Lung (tissue), 12 donors: ENCODE data around the gene RBM26. TPM values are rescaled to one million over a fixed set of nuclear protein-coding genes. Genes with fewer than 3 reads are reported as not detected.
A peak's percentile ranks its signal among the peaks of the same experiment; 100 is the strongest.

Experiments used
- ATAC-seq: fragments of 200-7000 bp; cut with Tn5 transposase; one replicate; pipeline ENCODE4 v1.9.1; 2020; ENCODE audit warnings: moderate number of reproducible peaks; ENCODE audit not compliant: insufficient read depth, low FRiP score
- DNase-seq, 3 donors: peaks; one replicate each; pipeline ENCODE4 v3.0.0-alpha.2; 2013 to 2017
- H3K27ac ChIP-seq, 2 donors: one replicate each; pipeline ENCODE4 v1.5.1; 2013; ENCODE audit warnings: mild to moderate bottlenecking in 2 of 2, moderate library complexity in 2 of 2, control low read depth in 1 of 2, inconsistent platforms in 1 of 2, low read depth in 1 of 2, low read length in 1 of 2
- H3K27me3 ChIP-seq, 3 donors: one replicate each; pipeline ENCODE4 v1.5.1; 2013; ENCODE audit warnings: low read length in 2 of 3; ENCODE audit not compliant: control insufficient read depth in 3 of 3, insufficient read depth in 3 of 3
- H3K36me3 ChIP-seq, 4 donors: one replicate each; pipeline ENCODE4 v1.5.1; 2013; ENCODE audit warnings: low read length in 4 of 4, mild to moderate bottlenecking in 1 of 4, moderate library complexity in 1 of 4; ENCODE audit not compliant: control insufficient read depth in 4 of 4, insufficient read depth in 4 of 4
- H3K4me1 ChIP-seq, 5 donors: one replicate each; pipeline ENCODE4 v1.5.1; 2013; ENCODE audit warnings: low read length in 5 of 5, mild to moderate bottlenecking in 2 of 5, moderate library complexity in 1 of 5; ENCODE audit not compliant: control insufficient read depth in 5 of 5, insufficient read depth in 5 of 5
- H3K4me3 ChIP-seq: one replicate; pipeline ENCODE4 v1.5.1; 2013; ENCODE audit warnings: mild to moderate bottlenecking, control low read depth, moderate library complexity
- H3K9ac ChIP-seq, 2 donors: one replicate each; pipeline ENCODE4 v1.5.1; 2013; ENCODE audit warnings: low read length in 2 of 2, control low read depth in 1 of 2; ENCODE audit not compliant: insufficient read depth in 1 of 2
- H3K9me3 ChIP-seq, 4 donors: one replicate each; pipeline ENCODE4 v1.5.1; 2013; ENCODE audit warnings: low read length in 3 of 4, mild to moderate bottlenecking in 1 of 4, moderate library complexity in 1 of 4; ENCODE audit not compliant: control insufficient read depth in 4 of 4, insufficient read depth in 3 of 4
- WGBS, 2 donors: extraction: QIAGEN DNeasy Blood & Tissue Kit; methylation state at CpG; one replicate each; pipeline ENCODE4 v1.1.7; 2013; 5-methylcytosine and 5-hydroxymethylcytosine counted together
- polyA plus RNA-seq, 2 donors: library from polyadenylated mRNA; stranded (reverse); fragments of 200-250 nt; gene quantifications; one replicate each; pipeline ENCODE4 v1.2.1, GENCODE V29; 2013
- total RNA-seq, 2 donors: library from RNA; depleted of rRNA in 1 of 2; stranded (reverse); fragments of >200 nt in 1 of 2; gene quantifications; one replicate each; pipeline ENCODE4 v1.2.1, GENCODE V29; 2014 to 2021
- TF ChIP-seq, protein P1 (sequence below): IDR thresholded peaks from 2 replicates; pipeline ENCODE4 v1.5.1; 2012; ENCODE audit warnings: mild to moderate bottlenecking; ENCODE audit errors: control extremely low read depth, extremely low read depth
- donor health status: control.
- donor health status: control.
- donor health status: Bipolar disorder and iron deficiency.
- donor health status: healthy.
- donor health status: DM: yes; HTN: yes; CAD: no.

RBM26 gene
- total and polyA plus RNA-seq, 4 donors = 12.9 to 91.8 (median 32.3) TPM

DNA sequence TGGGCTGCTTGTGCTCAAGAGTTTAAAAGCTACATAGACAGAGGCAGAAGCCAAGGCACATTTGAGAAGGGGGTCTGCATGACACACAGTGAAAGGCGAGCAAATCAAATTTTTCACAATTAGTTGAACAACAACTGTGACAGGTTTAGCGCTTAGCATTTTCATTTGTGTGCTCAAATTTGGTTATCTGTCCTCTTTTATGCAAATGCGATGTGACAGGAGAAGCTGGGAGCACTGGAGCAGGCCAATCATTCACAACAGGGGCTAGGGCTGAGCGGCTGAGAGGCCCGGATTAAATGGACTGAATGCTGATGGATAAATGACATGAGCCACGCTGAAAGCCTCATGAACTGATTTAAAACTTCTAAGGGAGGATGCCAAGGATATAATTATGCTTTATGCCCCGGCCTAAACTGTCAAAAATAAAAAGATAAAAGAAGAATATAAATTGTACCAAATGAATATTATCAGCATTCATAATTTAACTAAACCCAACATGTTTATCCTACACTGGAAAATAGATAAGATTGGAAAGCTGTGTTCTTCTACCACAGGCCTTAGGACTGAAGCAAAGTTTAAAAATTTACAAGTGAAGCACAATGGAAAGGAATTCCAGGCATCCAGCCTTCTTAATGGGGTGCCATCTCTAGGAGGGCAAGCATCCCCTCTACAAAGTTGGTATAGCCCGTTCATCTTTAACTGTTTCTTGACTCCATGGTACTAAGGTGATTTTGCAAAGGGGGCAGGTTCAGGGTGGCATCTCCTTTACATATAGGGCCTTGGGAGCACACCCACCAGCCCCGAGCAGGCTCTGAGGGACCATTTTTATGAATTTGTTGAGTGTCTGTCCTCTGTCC is 117.9 kb downstream of the RBM26 start:
- no peak for DNase-seq
- 77 to 81% methylated on average over 9 of the region's 9 CpGs for WGBS, 2 donors
- no peak overlapping the region for H3K9ac ChIP-seq
- H3K27ac ChIP-seq = no peak overlapping the region
- ATAC-seq = no peak
- no peaks in the 10 kb centered on the region for H3K36me3 ChIP-seq
- no peak overlapping the region for H3K4me3 ChIP-seq
- H3K27me3 ChIP-seq = no peaks in the 10 kb centered on the region
- TF ChIP-seq, protein P1, sequence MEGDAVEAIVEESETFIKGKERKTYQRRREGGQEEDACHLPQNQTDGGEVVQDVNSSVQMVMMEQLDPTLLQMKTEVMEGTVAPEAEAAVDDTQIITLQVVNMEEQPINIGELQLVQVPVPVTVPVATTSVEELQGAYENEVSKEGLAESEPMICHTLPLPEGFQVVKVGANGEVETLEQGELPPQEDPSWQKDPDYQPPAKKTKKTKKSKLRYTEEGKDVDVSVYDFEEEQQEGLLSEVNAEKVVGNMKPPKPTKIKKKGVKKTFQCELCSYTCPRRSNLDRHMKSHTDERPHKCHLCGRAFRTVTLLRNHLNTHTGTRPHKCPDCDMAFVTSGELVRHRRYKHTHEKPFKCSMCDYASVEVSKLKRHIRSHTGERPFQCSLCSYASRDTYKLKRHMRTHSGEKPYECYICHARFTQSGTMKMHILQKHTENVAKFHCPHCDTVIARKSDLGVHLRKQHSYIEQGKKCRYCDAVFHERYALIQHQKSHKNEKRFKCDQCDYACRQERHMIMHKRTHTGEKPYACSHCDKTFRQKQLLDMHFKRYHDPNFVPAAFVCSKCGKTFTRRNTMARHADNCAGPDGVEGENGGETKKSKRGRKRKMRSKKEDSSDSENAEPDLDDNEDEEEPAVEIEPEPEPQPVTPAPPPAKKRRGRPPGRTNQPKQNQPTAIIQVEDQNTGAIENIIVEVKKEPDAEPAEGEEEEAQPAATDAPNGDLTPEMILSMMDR = no peak
- H3K4me1 ChIP-seq = peaks cover 0 to 15% (median 2%) of the 10 kb centered on the region in 5 donors
- no peaks in the 10 kb centered on the region for H3K9me3 ChIP-seq

DNA sequence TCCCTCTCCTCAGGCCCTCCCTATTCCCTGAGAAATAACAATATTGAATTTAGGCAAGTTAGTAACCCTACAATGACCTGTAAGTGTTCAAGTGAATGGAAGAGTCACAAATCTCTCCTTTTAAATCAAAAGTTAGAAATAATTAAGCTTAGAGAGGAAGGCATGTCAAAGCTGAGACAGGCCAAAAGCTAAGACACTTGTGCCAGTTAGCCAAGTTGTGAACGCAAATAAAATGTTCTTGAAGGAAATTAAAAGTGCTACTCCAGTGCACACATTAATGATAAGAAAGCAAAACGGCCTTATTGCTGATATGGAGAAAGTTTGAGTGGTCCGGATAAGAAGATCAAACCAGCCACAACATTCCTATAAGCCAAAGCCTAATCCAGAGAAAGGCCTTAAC is 120.9 kb downstream of the RBM26 start:
- TF ChIP-seq, protein P1 = no peak
- H3K27ac ChIP-seq = no peak overlapping the region

DNA sequence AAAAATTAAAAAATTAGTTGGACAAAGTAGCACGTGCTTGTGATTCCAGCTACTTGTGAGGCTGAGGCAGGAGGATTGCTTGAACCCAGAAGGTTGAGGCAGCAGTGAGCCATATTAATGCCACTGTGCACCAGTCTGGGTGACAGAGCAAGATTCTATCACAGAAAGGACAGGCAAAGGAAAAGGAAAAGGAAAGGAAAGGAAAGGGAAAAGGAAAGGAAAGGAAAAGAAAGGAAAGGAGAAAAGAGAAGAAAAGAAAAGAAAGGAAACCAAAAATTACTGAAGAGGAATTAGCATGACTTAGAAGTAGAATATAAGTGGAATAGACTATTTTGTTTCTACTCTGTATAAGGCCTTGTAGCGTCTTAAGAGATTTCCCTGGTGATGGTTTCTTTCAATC is 122.3 kb downstream of the RBM26 start:
- 93 to 97% methylated on average over 2 of the region's 2 CpGs for whole genome bisulfite sequencing, 2 donors
- Histone ChIP-seq H3K9me3 (no peaks in the 10 kb centered on the region), H3K27me3 (no peaks in the 10 kb centered on the region), H3K27ac (no peak overlapping the region), H3K4me3 (no peak overlapping the region), H3K36me3 (no peaks in the 10 kb centered on the region), H3K4me1 (peaks cover 0 to 15% (median 2%) of the 10 kb centered on the region in 5 donors), H3K9ac (no peak overlapping the region)
- no peak for ATAC-seq
- no peak for DNase-seq
- TF ChIP-seq, protein P1 = no peak

More for the DNA sequence above, 120.9 kb downstream of the RBM26 start:
- no peaks in the 10 kb centered on the region for H3K36me3 ChIP-seq
- H3K9me3 ChIP-seq = no peaks in the 10 kb centered on the region
- 72 to 91% methylated on average over 3 of the region's 3 CpGs for WGBS, 2 donors
- H3K9ac ChIP-seq = no peak overlapping the region
- peaks cover 0 to 15% (median 2%) of the 10 kb centered on the region in 5 donors for H3K4me1 ChIP-seq
- H3K27me3 ChIP-seq = no peaks in the 10 kb centered on the region
- ATAC-seq (peak; percentile 35), DNase-seq (peak in 2 of 3 donors; percentile 30 to 55)
- no peak overlapping the region for H3K4me3 ChIP-seq
